Liver (tissue), 9 donors: ENCODE measurements around the gene HTR3E. TPM values are rescaled to one million over a fixed set of nuclear protein-coding genes. Genes with fewer than 3 reads are reported as not detected.

ENCODE experiments used
- DNase-seq: peaks from one replicate; pipeline ENCODE4 v3.0.0-alpha.2; 2017; ENCODE audit warnings: low spot score
- H3K27ac ChIP-seq, 2 donors: one replicate each; pipeline ENCODE4 v1.7.0; 2013; ENCODE audit warnings: inconsistent platforms in 2 of 2, low read length in 2 of 2, control low read depth in 1 of 2, low read depth in 1 of 2, mild to moderate bottlenecking in 1 of 2
- H3K27me3 ChIP-seq, 4 donors: one replicate each; pipeline versions ENCODE4 v1.6.1 to v1.7.0; 2013; ENCODE audit warnings: low read length in 3 of 4, inconsistent platforms in 1 of 4, mild to moderate bottlenecking in 1 of 4, moderate library complexity in 1 of 4; ENCODE audit not compliant: control insufficient read depth in 4 of 4, insufficient read depth in 4 of 4
- H3K36me3 ChIP-seq, 4 donors: one replicate each; pipeline versions ENCODE4 v1.6.1 to v1.7.0; 2013; ENCODE audit warnings: low read length in 3 of 4, mild to moderate bottlenecking in 3 of 4, low read depth in 1 of 4, moderate library complexity in 1 of 4; ENCODE audit not compliant: control insufficient read depth in 4 of 4, insufficient read depth in 3 of 4
- H3K4me1 ChIP-seq, 4 donors: one replicate each; pipeline versions ENCODE4 v1.6.1 to v1.7.0; 2013; ENCODE audit warnings: low read length in 3 of 4, mild to moderate bottlenecking in 3 of 4, moderate library complexity in 1 of 4; ENCODE audit not compliant: control insufficient read depth in 4 of 4, insufficient read depth in 4 of 4
- H3K4me3 ChIP-seq, 3 donors: one replicate each; pipeline versions ENCODE4 v1.6.1 to v1.7.0; 2013; ENCODE audit warnings: low read length in 3 of 3, control low read depth in 1 of 3, low read depth in 1 of 3, mild to moderate bottlenecking in 1 of 3
- H3K9ac ChIP-seq, 2 donors: one replicate each; pipeline ENCODE4 v1.7.0; 2013; ENCODE audit warnings: low read length in 2 of 2, mild to moderate bottlenecking in 2 of 2, moderate library complexity in 2 of 2, control low read depth in 1 of 2, low read depth in 1 of 2
- H3K9me3 ChIP-seq, 4 donors: one replicate each; pipeline versions ENCODE4 v1.6.1 to v1.7.0; 2013; ENCODE audit warnings: low read length in 3 of 4; ENCODE audit not compliant: control insufficient read depth in 4 of 4
- EGR1 ChIP-seq, 2 donors: IDR thresholded peaks; 2 replicates each; pipeline ENCODE4 v1.6.1; 2016 to 2018; ENCODE audit warnings: antibody characterized with exemption in 2 of 2, low read depth in 2 of 2
- HNF4G ChIP-seq: IDR thresholded peaks from 2 replicates; pipeline ENCODE4 v1.6.1; 2016; ENCODE audit warnings: antibody characterized with exemption
- JUND ChIP-seq, 2 donors: IDR thresholded peaks; 2 replicates each; pipeline ENCODE4 v1.6.1; 2016; ENCODE audit warnings: antibody characterized with exemption in 2 of 2
- NR2F2 ChIP-seq: IDR thresholded peaks from 2 replicates; pipeline ENCODE4 v1.6.1; 2016; ENCODE audit warnings: antibody characterized with exemption
- RAD21 ChIP-seq, 2 donors: IDR thresholded peaks; 2 replicates each; pipeline ENCODE4 v1.6.1; 2016; ENCODE audit warnings: antibody characterized with exemption in 2 of 2, mild to moderate bottlenecking in 2 of 2
- REST ChIP-seq: IDR thresholded peaks from 2 replicates; pipeline ENCODE4 v1.6.1; 2016; ENCODE audit warnings: antibody characterized with exemption, mild to moderate bottlenecking
- RXRA ChIP-seq, 2 donors: IDR thresholded peaks; 2 replicates each; pipeline ENCODE4 v1.6.1; 2017 to 2018; ENCODE audit warnings: antibody characterized with exemption in 2 of 2, mild to moderate bottlenecking in 1 of 2
- SP1 ChIP-seq: IDR thresholded peaks from 2 replicates; pipeline ENCODE4 v1.6.1; 2018; ENCODE audit warnings: antibody characterized with exemption, mild to moderate bottlenecking
- YY1 ChIP-seq: IDR thresholded peaks from 2 replicates; pipeline ENCODE4 v1.6.1; 2016; ENCODE audit warnings: antibody characterized with exemption, mild to moderate bottlenecking
- ZBTB33 ChIP-seq: IDR thresholded peaks from 2 replicates; pipeline ENCODE4 v1.6.1; 2016; ENCODE audit warnings: antibody characterized with exemption
- WGBS: extraction: QIAGEN DNeasy Blood & Tissue Kit; methylation state at CpG from one replicate; pipeline ENCODE4 v1.1.7; 2013; 5-methylcytosine and 5-hydroxymethylcytosine counted together
- polyA plus RNA-seq, 2 donors: library from polyadenylated mRNA; stranded (reverse) in 1 of 2; unstranded in 1 of 2; fragments of 200-250 nt in 1 of 2; fragments of >200 nt in 1 of 2; fragmentation: Nextera tagmentation in 1 of 2; extraction: Ambion mirVana in 1 of 2; gene quantifications; one replicate each; pipeline versions ENCODE4 v1.2.1 to v1.2.3, GENCODE V29; 2013 to 2015
- total RNA-seq, 2 donors: library from RNA; depleted of rRNA; stranded (reverse); fragments of >200 nt; gene quantifications; one replicate each; pipeline ENCODE4 v1.2.3, GENCODE V29; 2014
- donor health status: healthy.
- donor health status: healthy.
- donor health status: healthy.
- donor health status: healthy.
- donor health status: healthy.

Gene HTR3E
- total and polyA plus RNA-seq, 4 donors = not detected

GRCh38 chr3:184140436-184140835 lies 43.6 kb downstream of the HTR3E start:
- H3K4me3 ChIP-seq = no peak overlapping the region
- TF ChIP-seq JUND (IDR thresholded peaks at IDR 0.05) = no peak
- TF ChIP-seq RXRA (IDR thresholded peaks at IDR 0.05) = no peak
- no peak for TF ChIP-seq YY1
- H3K4me1 ChIP-seq = peaks cover 0 to 31% (median 21%) of the 10 kb centered on the region in 4 donors
- H3K27me3 ChIP-seq = no peaks in the 10 kb centered on the region
- H3K36me3 ChIP-seq = peaks cover 2 to 58% (median 44%) of the 10 kb centered on the region in 4 donors
- 94% methylated on average over 10 of the region's 10 CpGs for WGBS
- H3K9ac ChIP-seq = no peak overlapping the region
- no peak overlapping the region for H3K27ac ChIP-seq
- no peaks in the 10 kb centered on the region for H3K9me3 ChIP-seq
- DNase-seq = no peak

GRCh38 chr3:184142199-184142598 lies 45.3 kb downstream of the HTR3E start:
- Histone ChIP-seq H3K9me3 (no peaks in the 10 kb centered on the region), H3K27me3 (no peaks in the 10 kb centered on the region), H3K4me1 (peaks cover 0 to 16% (median 6%) of the 10 kb centered on the region in 4 donors), H3K9ac (no peak overlapping the region), H3K36me3 (peaks cover 2 to 64% (median 47%) of the 10 kb centered on the region in 4 donors), H3K4me3 (no peak overlapping the region), H3K27ac (no peak overlapping the region)
- WGBS = 88% methylated on average over 7 of the region's 7 CpGs
- no peak for DNase-seq
- TF ChIP-seq SP1 (no peak), NR2F2 (no peak), RXRA (IDR thresholded peaks at IDR 0.05) (no peak), REST (no peak), RAD21 (IDR thresholded peaks at IDR 0.05) (no peak), HNF4G (no peak)

- WGBS = 96% methylated on average over 3 of the region's 3 CpGs
- no peak overlapping the region for H3K27ac ChIP-seq
- no peak for DNase-seq
- no peak overlapping the region for H3K9ac ChIP-seq
- no peak for TF ChIP-seq ZBTB33
- TF ChIP-seq EGR1 (IDR thresholded peaks at IDR 0.05; ENCODE audit: low read depth in 2 of 2) = no peak
- H3K4me1 ChIP-seq = peaks cover 0 to 16% (median 4%) of the 10 kb centered on the region in 4 donors
- no peaks in the 10 kb centered on the region for H3K9me3 ChIP-seq
- H3K4me3 ChIP-seq = no peak overlapping the region
- H3K36me3 ChIP-seq = peaks cover 2 to 59% (median 46%) of the 10 kb centered on the region in 4 donors
- no peaks in the 10 kb centered on the region for H3K27me3 ChIP-seq
Measured at GRCh38 chr3:184143327-184143726, 46.5 kb downstream of the HTR3E start.
